GM12878 (cell line): ENCODE data around the gene TTC38.

Experiments
- CTCF ChIP-seq, 3 experiments: IDR thresholded peaks in 2 of 3; conservative IDR thresholded peaks in 1 of 3; 2 replicates each; pipeline ENCODE4 v1.5.1; 2011; ENCODE audit warnings: low read depth in 3 of 3, low read length in 3 of 3, mild to moderate bottlenecking in 3 of 3, control low read depth in 2 of 3, moderate library complexity in 2 of 3, inconsistent platforms in 1 of 3, mixed read lengths in 1 of 3; ENCODE audit not compliant: control insufficient read depth in 2 of 3, insufficient read depth in 1 of 3; ENCODE audit errors: extremely low read depth in 1 of 3
- ZBTB40 ChIP-seq: fragments of 450-650 bp; IDR thresholded peaks from 2 replicates; pipeline ENCODE4 v1.6.1; 2016; ENCODE audit warnings: mild to moderate bottlenecking, moderate library complexity, borderline replicate concordance

- TF ChIP-seq CTCF (IDR thresholded peaks at IDR 0.05 in 2 of 3, conservative IDR thresholded peaks at IDR 0.05 in 1 of 3; ENCODE audit: control insufficient read depth in 2 of 3, extremely low read depth in 1 of 3, insufficient read depth in 1 of 3, low read depth in 3 of 3, low read length in 3 of 3) (no peak), ZBTB40 (no peak)
Measured at GRCh38 chr22:46230262-46230901, 37.4 kb upstream of the TTC38 start.
